ENCODE data around the gene ELL3.

GRCh38 chr15:43792761-43793476 lies 16.2 kb upstream of the ELL3 start:
- TF ChIP-seq CTCF (IDR thresholded peaks at IDR 0.05) = peak in 1 of 4 donors; percentile 7
- TF ChIP-seq POLR2A (IDR thresholded peaks at IDR 0.05) = peak; percentile 55

All from right lobe of liver (tissue), 4 donors.